ENCODE measurements around the gene NPEPL1.

Gene NPEPL1

GRCh38 chr20:58702161-58702510, 9.5 kb downstream of the NPEPL1 start:
- DNase-seq (ENCODE audit: low read depth): no peak

DNA sequence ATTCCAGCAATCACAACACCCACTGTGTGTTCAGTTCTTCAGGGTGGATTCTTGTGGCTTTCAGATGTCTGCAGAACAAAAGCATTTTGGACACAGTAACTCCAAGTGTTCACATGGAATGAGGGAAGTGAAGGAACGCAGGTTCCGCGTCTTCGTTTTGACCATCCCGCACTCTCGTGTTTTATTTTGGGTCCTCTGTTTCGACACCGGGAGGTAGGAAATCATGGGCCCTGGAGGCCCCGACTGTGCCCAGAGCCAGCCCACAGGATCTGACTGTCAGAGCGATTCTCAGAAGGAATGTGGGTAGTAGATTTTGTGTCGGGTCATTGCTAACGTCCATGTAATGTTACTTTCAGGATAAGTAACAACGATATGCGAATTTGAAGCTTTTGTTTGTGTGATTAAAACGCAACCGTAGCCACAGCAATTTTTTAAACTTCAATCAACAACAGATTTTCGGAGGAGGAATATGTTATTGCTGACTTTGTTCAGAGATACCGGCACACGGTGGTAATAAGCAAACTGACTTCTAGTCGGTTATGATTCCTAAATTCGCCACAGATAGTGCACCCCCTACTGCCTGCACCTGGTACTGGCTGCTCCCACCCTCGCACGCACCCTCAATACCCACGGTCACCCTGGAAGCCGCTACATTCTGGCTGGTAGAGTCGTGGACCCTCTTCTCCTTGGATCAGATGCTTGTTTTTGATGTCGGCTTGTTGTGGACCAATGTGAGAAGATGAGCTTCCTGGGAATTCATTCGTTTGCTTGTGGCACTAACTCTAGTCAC, 10.5 kb downstream of the NPEPL1 start:
- DNase-seq (ENCODE audit: low read depth): no peak

- no peak for DNase-seq (ENCODE audit: low read depth)
These were observed 11.3 kb downstream of the NPEPL1 start for GRCh38 chr20:58703765-58704371.

DNA sequence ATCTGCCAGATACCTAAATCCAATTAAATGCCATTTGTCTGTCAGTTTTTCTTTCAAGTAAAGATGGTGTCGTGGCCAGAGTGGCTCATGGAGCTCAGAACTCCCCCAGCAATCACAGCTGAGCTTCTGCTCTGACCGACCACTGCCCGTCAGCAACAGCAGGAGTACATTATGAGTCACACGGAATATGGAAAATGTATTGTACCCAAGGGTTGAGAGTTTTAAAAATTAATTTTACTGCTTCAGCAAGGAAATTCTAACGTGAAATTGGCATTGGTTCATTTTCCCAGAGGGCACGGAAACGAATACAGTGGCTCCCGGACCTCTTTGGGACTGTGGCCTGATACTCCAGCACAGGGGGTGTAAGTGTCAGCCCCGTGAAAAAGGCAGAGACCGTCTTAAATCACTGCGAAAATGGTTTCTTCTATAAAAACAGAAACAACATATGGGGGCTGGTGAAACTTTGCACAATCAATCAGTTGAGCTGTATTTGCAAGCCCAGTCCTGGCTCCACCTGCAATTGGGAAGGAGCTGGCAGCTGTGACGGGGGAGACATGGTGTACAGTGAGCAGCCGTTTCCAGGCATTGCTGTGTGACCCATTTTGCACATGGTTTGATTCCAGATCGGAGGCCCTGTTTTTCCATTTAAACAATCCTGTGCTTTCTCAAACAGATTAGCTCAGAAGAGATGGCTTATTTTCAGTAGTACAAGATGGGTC, 12.8 kb downstream of the NPEPL1 start:
- DNase-seq (ENCODE audit: low read depth): no peak

GRCh38 chr20:58706150-58706892, 13.7 kb downstream of the NPEPL1 start:
- no peak for DNase-seq (ENCODE audit: low read depth)

- no peak for DNase-seq (ENCODE audit: low read depth)
These were observed 14.5 kb downstream of the NPEPL1 start for GRCh38 chr20:58706975-58707681.

- DNase-seq (ENCODE audit: low read depth): no peak
These were observed 15.2 kb downstream of the NPEPL1 start for GRCh38 chr20:58707770-58708169.

DNA sequence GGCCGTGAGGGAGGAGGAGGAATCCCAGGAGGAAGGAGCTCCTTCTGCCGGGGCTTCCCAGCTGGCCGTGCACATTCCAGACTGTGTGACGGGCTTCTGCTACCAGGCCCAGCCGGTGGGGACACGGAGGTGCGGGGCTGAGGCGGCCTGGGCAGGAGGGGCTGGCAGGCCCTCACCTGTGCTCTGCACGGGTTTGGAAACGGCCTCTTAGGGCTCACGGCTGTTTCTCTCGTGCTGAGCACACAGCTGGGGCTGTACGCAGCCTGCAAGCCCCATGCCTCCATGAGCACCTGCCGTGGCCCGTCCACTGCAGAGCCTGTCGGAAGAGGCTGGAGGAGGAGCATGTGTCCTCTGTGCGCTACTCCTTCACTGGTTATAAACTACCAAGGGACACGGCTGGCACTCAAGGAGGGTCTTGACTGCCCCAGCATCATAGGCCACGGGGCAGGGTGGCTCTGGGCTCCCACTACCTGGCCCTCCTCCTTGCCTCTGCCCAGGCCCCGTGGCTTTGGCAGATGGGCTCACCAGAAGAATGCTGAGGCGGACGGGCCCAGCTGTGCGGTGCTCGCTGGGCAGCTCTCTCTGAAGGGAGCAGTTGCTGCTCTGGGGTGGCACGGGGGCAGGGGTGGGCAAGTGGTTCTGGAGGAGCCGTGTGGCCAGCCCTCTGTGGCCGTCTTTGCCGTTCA, 15.8 kb downstream of the NPEPL1 start:
- no peak for DNase-seq (ENCODE audit: low read depth)

- no peak for DNase-seq (ENCODE audit: low read depth)
These were observed 16.6 kb downstream of the NPEPL1 start for GRCh38 chr20:58709013-58709702.

DNA sequence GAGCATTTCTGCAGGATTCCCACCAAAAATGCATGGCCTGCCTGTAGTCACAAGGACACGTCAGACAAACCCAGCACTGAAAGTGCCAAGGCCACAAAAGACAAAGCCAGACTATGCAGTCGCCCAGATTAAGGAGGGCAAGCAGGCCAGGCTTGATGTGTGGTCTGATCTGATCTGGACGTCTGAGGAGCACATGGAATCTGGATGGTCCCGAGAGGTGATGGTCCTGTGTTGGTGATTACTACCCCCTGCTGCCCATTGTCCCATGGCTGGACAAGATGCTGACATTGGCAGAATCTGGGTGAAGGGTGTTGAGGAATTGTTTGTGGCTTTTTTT, 17.1 kb downstream of the NPEPL1 start:
- no peak for DNase-seq (ENCODE audit: low read depth)

DNA sequence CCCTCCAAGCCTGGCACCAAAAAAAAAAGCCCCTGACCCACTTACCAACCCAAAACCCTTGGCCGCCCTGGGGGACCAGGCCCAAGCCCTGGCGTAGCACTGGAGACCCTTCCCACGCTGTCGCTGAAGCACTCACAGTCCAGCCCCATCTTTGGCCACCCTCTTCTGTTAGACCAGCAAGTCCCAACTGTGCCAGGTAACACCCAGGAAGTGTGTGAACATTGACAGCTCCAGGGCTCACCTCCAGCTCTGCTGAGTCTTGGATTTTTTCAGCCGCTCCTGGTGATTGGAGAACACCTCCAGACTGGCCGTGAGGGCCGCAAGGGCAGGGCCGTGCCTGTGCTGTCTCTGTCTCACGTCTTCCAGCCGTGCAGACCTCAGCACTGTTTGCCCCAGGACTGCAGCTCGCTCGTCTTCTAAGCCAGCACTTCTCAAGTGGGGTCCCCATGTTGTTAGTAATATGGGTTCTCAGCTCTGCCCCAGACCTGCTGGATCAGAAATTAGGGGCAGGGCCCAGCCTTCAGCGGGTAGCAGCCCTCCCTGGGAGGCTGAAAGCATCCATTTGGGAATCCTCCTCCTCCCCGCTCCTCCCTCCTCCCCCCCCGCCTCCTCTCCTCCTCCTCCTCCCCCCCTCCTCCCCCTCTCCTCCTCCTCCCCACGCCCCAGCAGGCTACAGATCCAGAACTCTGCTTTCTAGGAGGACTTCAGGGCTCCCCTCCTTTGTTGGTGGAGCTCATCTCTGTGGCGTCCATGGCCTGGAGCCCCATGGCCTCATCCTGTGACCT, 18.1 kb downstream of the NPEPL1 start:
- DNase-seq (ENCODE audit: low read depth): no peak

DNA sequence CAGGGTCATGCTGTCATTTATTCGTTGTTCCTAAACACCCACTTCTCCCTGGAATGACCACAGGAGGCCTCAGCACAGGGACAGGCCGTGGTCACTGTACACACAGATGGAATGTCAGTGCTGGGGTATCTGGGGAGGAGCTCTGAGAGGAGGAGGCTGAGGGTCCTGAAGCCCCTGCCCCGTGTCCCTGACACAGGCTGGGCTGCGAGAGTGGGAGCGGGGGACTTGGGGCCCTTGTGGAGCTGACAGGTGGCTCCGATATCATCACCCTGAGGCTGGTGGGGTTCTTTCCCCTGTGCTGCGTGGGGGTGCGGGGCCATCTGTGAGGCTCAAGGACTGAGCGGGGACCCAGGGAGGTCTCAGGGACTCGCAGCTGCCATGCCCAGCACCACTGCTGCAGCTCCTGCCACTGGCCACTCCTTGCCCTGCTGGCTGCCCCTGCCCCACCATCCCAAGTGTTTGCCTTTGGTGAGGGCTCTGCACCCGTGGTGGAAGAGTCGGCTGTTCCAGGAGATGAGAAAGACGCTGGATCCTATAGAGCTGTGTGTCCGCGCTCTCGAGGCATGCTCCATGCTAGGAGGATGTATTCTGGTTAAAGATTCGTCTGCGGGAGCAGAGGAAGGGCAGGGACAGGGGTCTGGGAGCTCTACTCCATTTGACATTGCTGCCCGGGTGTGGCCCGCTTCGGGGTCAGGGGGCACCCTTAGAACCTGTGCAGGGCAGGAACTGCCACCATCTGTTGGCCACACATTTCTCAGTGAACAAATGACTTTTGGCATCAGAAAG, 18.9 kb downstream of the NPEPL1 start:
- no peak for DNase-seq (ENCODE audit: low read depth)

DNA sequence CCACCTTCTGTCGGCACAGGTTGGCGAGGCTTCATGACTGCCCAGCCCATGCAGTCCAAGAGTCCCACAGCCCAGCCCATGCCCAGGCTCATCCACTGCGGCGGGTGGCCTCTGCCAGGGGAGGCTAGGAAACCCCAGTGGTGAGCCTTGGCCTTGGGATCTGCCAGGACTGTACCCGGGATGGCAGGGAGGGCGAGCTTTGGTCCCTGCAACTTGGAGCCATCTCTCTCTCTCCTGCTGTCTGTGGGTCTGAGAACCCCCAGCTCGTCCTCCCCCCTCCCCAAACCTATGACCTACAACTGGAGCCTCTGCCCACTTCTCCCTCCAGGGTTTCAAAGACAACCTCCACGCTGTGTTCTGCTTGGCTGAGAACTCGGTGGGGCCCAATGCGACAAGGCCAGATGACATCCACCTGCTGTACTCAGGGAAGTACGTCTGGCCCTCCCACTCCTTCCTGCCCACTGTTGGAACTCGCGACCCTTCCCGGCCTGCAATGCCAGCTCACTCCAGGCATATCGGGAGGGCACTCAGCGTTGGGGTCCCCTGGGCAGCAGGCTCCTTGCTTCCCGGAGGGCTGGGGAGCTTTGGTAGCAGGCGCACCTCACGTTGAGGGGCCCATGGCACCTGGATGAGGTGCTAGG, 19.7 kb downstream of the NPEPL1 start:
- DNase-seq (ENCODE audit: low read depth): no peak

DNA sequence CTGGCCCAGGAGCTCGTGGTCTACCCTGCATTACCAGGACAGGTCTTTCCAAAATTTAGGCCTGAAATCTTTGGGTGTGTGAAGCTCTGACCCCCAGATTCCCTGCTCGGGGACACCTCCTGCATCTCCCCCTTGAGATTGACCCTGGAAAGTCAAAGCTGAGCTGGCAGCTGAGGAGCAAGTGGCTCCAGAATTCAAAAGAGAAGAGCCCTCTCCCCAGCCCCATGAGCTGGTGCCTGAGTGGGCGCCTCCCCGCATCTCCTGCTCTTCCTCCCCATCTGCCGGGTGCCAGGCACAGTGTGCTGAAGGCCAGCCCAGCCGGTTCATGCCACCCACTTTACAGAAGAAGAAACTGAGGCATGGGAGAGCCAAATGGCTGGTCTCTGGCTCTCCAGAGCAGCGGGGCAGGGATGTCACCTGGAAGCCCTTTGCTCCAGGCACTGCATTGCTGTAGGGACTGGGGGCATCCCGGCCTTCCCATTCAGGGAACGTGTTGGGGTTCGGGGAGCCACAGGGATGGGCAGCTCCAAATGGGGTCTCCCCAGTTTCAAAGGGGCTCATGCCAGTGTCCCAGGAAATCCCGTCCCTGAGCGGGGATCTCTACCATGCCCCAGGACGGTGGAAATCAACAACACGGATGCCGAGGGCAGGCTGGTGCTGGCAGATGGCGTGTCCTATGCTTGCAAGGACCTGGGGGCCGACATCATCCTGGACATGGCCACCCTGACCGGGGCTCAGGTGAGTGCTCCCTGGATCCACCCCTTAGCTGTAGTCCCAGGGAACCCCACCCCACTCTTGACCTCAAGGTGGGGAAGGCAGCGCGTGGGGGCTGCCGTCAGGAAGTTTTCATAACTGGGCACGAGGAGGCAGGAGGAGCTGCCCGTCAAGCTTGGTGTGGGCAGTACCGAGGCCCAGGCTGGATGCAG, 20.5 kb downstream of the NPEPL1 start:
- no peak for DNase-seq (ENCODE audit: low read depth)

DNA sequence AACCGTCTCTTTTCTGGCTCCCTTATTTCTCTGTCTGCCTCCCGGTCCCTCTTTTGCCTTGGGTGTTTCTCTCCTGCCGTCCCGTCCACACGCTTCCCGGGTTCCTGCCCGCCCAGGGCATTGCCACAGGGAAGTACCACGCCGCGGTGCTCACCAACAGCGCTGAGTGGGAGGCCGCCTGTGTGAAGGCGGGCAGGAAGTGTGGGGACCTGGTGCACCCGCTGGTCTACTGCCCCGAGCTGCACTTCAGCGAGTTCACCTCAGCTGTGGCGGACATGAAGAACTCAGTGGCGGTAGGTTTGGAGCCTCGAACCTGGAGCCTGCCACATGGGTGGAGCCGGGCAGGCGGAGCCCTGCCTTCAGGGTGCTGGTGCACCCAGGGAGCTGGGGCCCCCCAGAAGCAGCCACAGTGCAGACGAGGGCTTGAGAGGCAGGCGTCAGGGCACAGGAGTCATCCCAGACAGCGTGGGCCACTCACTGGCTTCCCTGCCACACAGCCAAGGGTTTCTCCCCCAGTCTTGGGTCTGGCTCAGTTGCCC, 21.3 kb downstream of the NPEPL1 start:
- DNase-seq (ENCODE audit: low read depth): no peak

DNA sequence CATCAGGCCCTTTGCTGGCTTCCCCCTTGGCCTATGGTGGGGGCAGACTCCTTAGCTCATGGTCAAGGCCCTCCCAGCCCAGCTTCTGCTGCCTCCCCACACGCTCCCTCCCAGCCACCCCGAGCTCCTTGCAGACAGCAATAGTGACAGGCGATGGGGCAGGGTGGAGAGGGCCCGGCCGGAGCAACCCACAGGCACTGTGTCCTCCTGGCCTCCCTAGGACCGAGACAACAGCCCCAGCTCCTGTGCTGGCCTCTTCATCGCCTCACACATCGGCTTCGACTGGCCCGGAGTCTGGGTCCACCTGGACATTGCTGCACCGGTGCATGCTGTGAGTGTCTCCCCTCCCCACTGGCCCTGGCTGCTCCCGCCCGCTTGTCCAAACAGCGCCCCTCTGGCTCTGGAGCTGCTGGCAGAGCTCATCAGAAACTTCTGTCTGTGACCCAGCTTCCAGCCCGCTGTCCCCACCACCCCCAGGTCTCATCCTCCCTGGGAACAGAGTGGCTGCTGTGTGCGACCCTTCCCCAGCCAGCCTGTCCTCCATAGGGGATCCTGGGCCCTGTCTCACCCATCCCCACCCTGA, 21.8 kb downstream of the NPEPL1 start:
- no peak for DNase-seq (ENCODE audit: low read depth)

- no peak for DNase-seq (ENCODE audit: low read depth)
These were observed 22.3 kb downstream of the NPEPL1 start for GRCh38 chr20:58714923-58715351.

All from fibroblast of the conjunctiva (primary cell).